ENCODE data around the gene PLET1.

DNA sequence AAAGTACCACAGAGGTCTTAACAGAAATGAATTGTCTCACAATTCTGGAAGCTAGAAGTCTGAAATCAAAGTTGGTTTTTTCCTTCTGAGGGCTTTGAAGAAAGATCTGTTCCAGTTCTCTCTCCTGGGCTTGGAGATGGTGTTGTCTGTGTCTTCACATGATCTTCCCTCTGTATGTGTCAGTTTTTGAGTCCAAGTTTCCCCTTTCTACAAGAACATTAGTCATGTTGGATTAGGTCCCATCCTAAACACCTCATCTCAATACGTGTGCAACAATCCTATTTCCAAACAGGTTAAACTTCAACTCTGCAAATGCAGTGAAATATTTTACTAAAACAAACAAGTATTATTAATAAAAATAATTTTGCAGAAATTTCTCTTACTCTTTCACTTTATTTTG lies 37.5 kb downstream of the PLET1 start:
- TF ChIP-seq ZFX (IDR thresholded peaks at IDR 0.05; ENCODE audit: borderline replicate concordance): no peak
- TF ChIP-seq, protein P1, sequence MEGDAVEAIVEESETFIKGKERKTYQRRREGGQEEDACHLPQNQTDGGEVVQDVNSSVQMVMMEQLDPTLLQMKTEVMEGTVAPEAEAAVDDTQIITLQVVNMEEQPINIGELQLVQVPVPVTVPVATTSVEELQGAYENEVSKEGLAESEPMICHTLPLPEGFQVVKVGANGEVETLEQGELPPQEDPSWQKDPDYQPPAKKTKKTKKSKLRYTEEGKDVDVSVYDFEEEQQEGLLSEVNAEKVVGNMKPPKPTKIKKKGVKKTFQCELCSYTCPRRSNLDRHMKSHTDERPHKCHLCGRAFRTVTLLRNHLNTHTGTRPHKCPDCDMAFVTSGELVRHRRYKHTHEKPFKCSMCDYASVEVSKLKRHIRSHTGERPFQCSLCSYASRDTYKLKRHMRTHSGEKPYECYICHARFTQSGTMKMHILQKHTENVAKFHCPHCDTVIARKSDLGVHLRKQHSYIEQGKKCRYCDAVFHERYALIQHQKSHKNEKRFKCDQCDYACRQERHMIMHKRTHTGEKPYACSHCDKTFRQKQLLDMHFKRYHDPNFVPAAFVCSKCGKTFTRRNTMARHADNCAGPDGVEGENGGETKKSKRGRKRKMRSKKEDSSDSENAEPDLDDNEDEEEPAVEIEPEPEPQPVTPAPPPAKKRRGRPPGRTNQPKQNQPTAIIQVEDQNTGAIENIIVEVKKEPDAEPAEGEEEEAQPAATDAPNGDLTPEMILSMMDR (IDR thresholded peaks at IDR 0.05): no peak

Data from 22Rv1 (cell line).